Kidney (tissue), 14 donors: ENCODE measurements around the gene PRKAR2B. TPM values are rescaled to one million over a fixed set of nuclear protein-coding genes. Genes with fewer than 3 reads are reported as not detected.

Experiments
- DNase-seq, 5 donors: peaks; one replicate each; pipeline ENCODE4 v3.0.0-alpha.2; 2013 to 2020
- FAIRE-seq: peaks from 2 replicates; lab custom pipeline; 2012; peaks lifted over from hg19 to GRCh38; lab: Jason Lieb, UNC
- H3K27ac ChIP-seq, 2 donors: one replicate each; pipeline ENCODE4 v1.7.0; 2013; ENCODE audit warnings: low read depth in 2 of 2, low read length in 2 of 2, inconsistent platforms in 1 of 2
- H3K27me3 ChIP-seq: one replicate; pipeline ENCODE4 v1.7.1; 2013; ENCODE audit warnings: low read length, inconsistent platforms; ENCODE audit not compliant: control insufficient read depth, insufficient read depth
- H3K36me3 ChIP-seq, 3 donors: one replicate each; pipeline versions ENCODE4 v1.7.0 to v1.7.1; 2013; ENCODE audit warnings: low read length in 3 of 3, control low read depth in 1 of 3, inconsistent platforms in 1 of 3; ENCODE audit not compliant: insufficient read depth in 3 of 3, control insufficient read depth in 2 of 3
- H3K4me1 ChIP-seq, 3 donors: one replicate each; pipeline versions ENCODE4 v1.7.0 to v1.7.1; 2013; ENCODE audit warnings: low read length in 3 of 3, inconsistent platforms in 1 of 3, low read depth in 1 of 3; ENCODE audit not compliant: control insufficient read depth in 2 of 3, insufficient read depth in 2 of 3
- H3K4me3 ChIP-seq, 3 donors: one replicate each; pipeline versions ENCODE4 v1.7.0 to v1.8.1; 2013; ENCODE audit warnings: low read length in 3 of 3, control low read depth in 1 of 3, inconsistent platforms in 1 of 3
- H3K9ac ChIP-seq, 3 donors: one replicate each; pipeline versions ENCODE4 v1.7.0 to v1.7.1; 2013; ENCODE audit warnings: low read length in 3 of 3, control low read depth in 1 of 3, inconsistent platforms in 1 of 3
- H3K9me3 ChIP-seq, 3 donors: one replicate each; pipeline versions ENCODE4 v1.7.0 to v1.7.1; 2013; ENCODE audit warnings: low read length in 3 of 3, control low read depth in 1 of 3, inconsistent platforms in 1 of 3; ENCODE audit not compliant: control insufficient read depth in 2 of 3, insufficient read depth in 1 of 3
- intact Hi-C: fragments of 100-400 bp; cut with DNase I; formaldehyde crosslinking; loops from one replicate; pipeline ENCODE4 v1.11.1; 2022
- polyA plus RNA-seq: library from polyadenylated mRNA; stranded (reverse); fragments of 350-450 nt; fragmentation: Illumina TruSeq; extraction: RNeasy Lipid Tissue Mini Kit (QIAGEN cat#74804); gene quantifications from one replicate; pipeline ENCODE4 v1.2.3, GENCODE V29; 2014; ENCODE audit warnings: low read depth, low replicate concordance; ENCODE audit not compliant: insufficient read depth
- total RNA-seq: library from RNA; stranded (reverse); fragmentation: NEBNext Ultra II Directional; extraction: Animal tissue kit (Norgen Biotek cat#: 25700); gene quantifications from one replicate; pipeline ENCODE4 v1.2.1, GENCODE V29; 2021
- TF ChIP-seq, protein P1 (sequence below): IDR thresholded peaks from 3 replicates; pipeline ENCODE4 v1.5.1; 2012; ENCODE audit warnings: mild to moderate bottlenecking, moderate library complexity, borderline replicate concordance; ENCODE audit not compliant: insufficient read depth; ENCODE audit errors: extremely low read depth
- donor health status: control.
- donor health status: control.
- donor health status: control.
- donor health status: control.
- donor health status: control.
- donor health status: DM: yes; HTN: yes; CAD: no.
- donor health status: Normal renal cell carcinoma (clear cell type).

The PRKAR2B gene
- total and polyA plus RNA-seq, 2 donors from 2014 or later: 6.9 to 7.3 TPM

DNA sequence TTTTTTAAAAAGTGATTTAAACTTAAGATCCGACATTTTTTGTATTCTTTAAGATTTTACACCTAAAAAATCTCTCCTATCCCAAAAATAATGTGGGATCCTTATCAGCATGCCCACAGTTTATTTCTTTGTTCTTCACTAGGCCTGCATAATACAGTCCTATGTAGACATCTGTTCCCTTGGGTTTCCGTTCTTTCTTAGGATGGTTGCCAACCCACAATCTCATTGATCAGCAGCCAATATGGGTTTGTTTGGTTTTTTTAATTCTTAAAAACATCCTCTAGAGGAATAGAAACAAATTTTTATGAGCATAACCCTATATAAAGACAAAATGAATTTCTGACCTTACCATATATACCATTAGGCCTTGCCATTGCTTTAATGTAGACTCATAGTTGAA is 115.9 kb downstream of the PRKAR2B start:
- H3K27me3 ChIP-seq: no peaks in the 10 kb centered on the region
- no peak overlapping the region for H3K4me3 ChIP-seq
- H3K27ac ChIP-seq: no peak overlapping the region
- DNase-seq (no peak), FAIRE-seq (no peak)
- intact Hi-C loops: no loop called here
- TF ChIP-seq, protein P1, sequence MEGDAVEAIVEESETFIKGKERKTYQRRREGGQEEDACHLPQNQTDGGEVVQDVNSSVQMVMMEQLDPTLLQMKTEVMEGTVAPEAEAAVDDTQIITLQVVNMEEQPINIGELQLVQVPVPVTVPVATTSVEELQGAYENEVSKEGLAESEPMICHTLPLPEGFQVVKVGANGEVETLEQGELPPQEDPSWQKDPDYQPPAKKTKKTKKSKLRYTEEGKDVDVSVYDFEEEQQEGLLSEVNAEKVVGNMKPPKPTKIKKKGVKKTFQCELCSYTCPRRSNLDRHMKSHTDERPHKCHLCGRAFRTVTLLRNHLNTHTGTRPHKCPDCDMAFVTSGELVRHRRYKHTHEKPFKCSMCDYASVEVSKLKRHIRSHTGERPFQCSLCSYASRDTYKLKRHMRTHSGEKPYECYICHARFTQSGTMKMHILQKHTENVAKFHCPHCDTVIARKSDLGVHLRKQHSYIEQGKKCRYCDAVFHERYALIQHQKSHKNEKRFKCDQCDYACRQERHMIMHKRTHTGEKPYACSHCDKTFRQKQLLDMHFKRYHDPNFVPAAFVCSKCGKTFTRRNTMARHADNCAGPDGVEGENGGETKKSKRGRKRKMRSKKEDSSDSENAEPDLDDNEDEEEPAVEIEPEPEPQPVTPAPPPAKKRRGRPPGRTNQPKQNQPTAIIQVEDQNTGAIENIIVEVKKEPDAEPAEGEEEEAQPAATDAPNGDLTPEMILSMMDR: no peak
- H3K9ac ChIP-seq: no peak overlapping the region
- H3K9me3 ChIP-seq: no peaks in the 10 kb centered on the region
- no peaks in the 10 kb centered on the region for H3K4me1 ChIP-seq
- no peaks in the 10 kb centered on the region for H3K36me3 ChIP-seq

GRCh38 chr7:107161415-107161814 is 116.9 kb downstream of the PRKAR2B start:
- no peaks in the 10 kb centered on the region for H3K9me3 ChIP-seq
- no peaks in the 10 kb centered on the region for H3K27me3 ChIP-seq
- no peaks in the 10 kb centered on the region for H3K36me3 ChIP-seq
- H3K27ac ChIP-seq: no peak overlapping the region
- no peak overlapping the region for H3K9ac ChIP-seq
- H3K4me1 ChIP-seq: no peaks in the 10 kb centered on the region
- intact Hi-C loops: no loop called here
- DNase-seq (no peak), FAIRE-seq (no peak)
- TF ChIP-seq, protein P1: no peak
- no peak overlapping the region for H3K4me3 ChIP-seq

DNA sequence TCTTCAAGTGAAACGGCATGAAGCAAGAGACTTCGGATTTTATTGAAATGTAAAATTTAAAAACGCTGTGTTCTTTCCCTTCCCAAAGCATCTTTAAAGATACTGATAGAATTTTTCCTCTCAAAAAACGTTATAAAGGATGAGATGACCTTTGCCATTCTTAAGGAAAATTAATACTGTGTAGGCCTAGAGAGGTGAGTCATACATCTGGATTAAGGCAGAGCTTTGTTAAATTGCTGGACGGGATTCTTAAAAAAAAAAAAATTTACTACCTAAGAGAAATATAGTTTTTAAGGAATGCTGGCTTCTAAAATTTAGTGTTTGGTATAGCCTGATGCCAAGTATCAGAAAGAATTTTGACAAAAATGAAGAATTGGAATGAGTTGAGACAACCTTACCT is 118.0 kb downstream of the PRKAR2B start:
- DNase-seq (no peak), FAIRE-seq (no peak)
- Histone ChIP-seq H3K36me3 (no peaks in the 10 kb centered on the region), H3K9me3 (no peaks in the 10 kb centered on the region), H3K27me3 (no peaks in the 10 kb centered on the region), H3K9ac (no peak overlapping the region), H3K4me3 (no peak overlapping the region), H3K27ac (no peak overlapping the region), H3K4me1 (no peaks in the 10 kb centered on the region)
- TF ChIP-seq, protein P1: no peak
- intact Hi-C loops: no loop called here

- H3K4me1 ChIP-seq: no peaks in the 10 kb centered on the region
- no peaks in the 10 kb centered on the region for H3K9me3 ChIP-seq
- H3K36me3 ChIP-seq: no peaks in the 10 kb centered on the region
- TF ChIP-seq, protein P1: no peak
- no peaks in the 10 kb centered on the region for H3K27me3 ChIP-seq
- H3K4me3 ChIP-seq: no peak overlapping the region
- intact Hi-C loops: no loop called here
- no peak for FAIRE-seq
- DNase-seq: no peak
- no peak overlapping the region for H3K27ac ChIP-seq
- no peak overlapping the region for H3K9ac ChIP-seq
Observed at GRCh38 chr7:107164092-107164491, 119.6 kb downstream of the PRKAR2B start.
